Measurements from ENCODE around the gene RBM42. TPM values are rescaled to one million over a fixed set of nuclear protein-coding genes. Genes with fewer than 3 reads are reported as not detected.

Gene RBM42
- total RNA-seq, 2 donors from 2014 or later = 40.4 to 52.4 TPM

- H3K36me3 ChIP-seq = peaks cover 47% of the 10 kb centered on the region
- no peaks in the 10 kb centered on the region for H3K27me3 ChIP-seq
- no peak for DNase-seq (ENCODE audit: low spot score)
- H3K4me1 ChIP-seq = no peaks in the 10 kb centered on the region
- H3K4me3 ChIP-seq = no peak within 1 kb of the TSS
- TF ChIP-seq CTCF (IDR thresholded peaks at IDR 0.05) = no peak
- no peak within 1 kb of the TSS for H3K27ac ChIP-seq
- no peaks in the 10 kb centered on the region for H3K9me3 ChIP-seq
Measured at GRCh38 chr19:35666251-35666913, 37.5 kb downstream of the RBM42 start, which contains the start of gene UPK1A. TSS of gene UPK1A (plus strand) at chr19:35666517. CDS start at chr19:35666813, 296 bp downstream.

- Histone ChIP-seq H3K27ac (no peak overlapping the region), H3K4me1 (peaks cover 0 to 9% of the 10 kb centered on the region in 2 donors), H3K4me3 (no peak overlapping the region), H3K36me3 (peaks cover 15% of the 10 kb centered on the region), H3K9me3 (no peaks in the 10 kb centered on the region), H3K27me3 (peaks cover 0 to 9% of the 10 kb centered on the region in 2 donors)
- TF ChIP-seq CTCF (IDR thresholded peaks at IDR 0.05) = no peak
- no peak for DNase-seq (ENCODE audit: low spot score)
Measured at GRCh38 chr19:35669566-35669965, 40.7 kb downstream of the RBM42 start.

- peaks cover 0 to 9% of the 10 kb centered on the region in 2 donors for H3K4me1 ChIP-seq
- no peaks in the 10 kb centered on the region for H3K9me3 ChIP-seq
- DNase-seq (ENCODE audit: low spot score) = no peak
- peaks cover 0 to 9% of the 10 kb centered on the region in 2 donors for H3K27me3 ChIP-seq
- peaks cover 11% of the 10 kb centered on the region for H3K36me3 ChIP-seq
- no peak overlapping the region for H3K4me3 ChIP-seq
- no peak for TF ChIP-seq CTCF (IDR thresholded peaks at IDR 0.05)
- no peak overlapping the region for H3K27ac ChIP-seq
Measured at GRCh38 chr19:35669974-35670373, 41.1 kb downstream of the RBM42 start.

GRCh38 chr19:35670686-35671085, 41.9 kb downstream of the RBM42 start:
- H3K27me3 ChIP-seq = peaks cover 0 to 9% of the 10 kb centered on the region in 2 donors
- H3K4me1 ChIP-seq = peaks cover 0 to 9% of the 10 kb centered on the region in 2 donors
- no peak overlapping the region for H3K4me3 ChIP-seq
- TF ChIP-seq CTCF (IDR thresholded peaks at IDR 0.05) = no peak
- no peak overlapping the region for H3K27ac ChIP-seq
- H3K9me3 ChIP-seq = no peaks in the 10 kb centered on the region
- DNase-seq (ENCODE audit: low spot score) = no peak
- H3K36me3 ChIP-seq = peaks cover 4% of the 10 kb centered on the region

- H3K27ac ChIP-seq = no peak overlapping the region
- H3K4me1 ChIP-seq = peaks cover 0 to 9% of the 10 kb centered on the region in 2 donors
- no peak for TF ChIP-seq CTCF (IDR thresholded peaks at IDR 0.05)
- no peaks in the 10 kb centered on the region for H3K9me3 ChIP-seq
- peaks cover 0 to 9% of the 10 kb centered on the region in 2 donors for H3K27me3 ChIP-seq
- no peak for DNase-seq (ENCODE audit: low spot score)
- no peak overlapping the region for H3K4me3 ChIP-seq
- H3K36me3 ChIP-seq = no peaks in the 10 kb centered on the region
Measured at GRCh38 chr19:35671818-35672217, 43.0 kb downstream of the RBM42 start.
